A673 (cell line): ENCODE data around the gene TMEFF2. TPM values are rescaled to one million over a fixed set of nuclear protein-coding genes. Genes with fewer than 3 reads are reported as not detected.

Source experiments
- BruUV-seq: library from RNA; stranded (reverse); fragments of 400-500 nt; replicated peaks from 2 replicates; lab custom pipeline; 2021; lab: Mats Ljungman, UMichigan
- CTCF ChIA-PET: fragments of 300-600 bp; sonication (Branson Sonifier 250); formaldehyde crosslinking; loops from one replicate; lab custom pipeline; 2022; ENCODE audit warnings: antibody characterized with exemption; lab: Charles Lee
- POLR2A ChIA-PET: fragments of 300-600 bp; sonication (Branson Sonifier 250); formaldehyde crosslinking; loops from one replicate; lab custom pipeline; 2022; ENCODE audit warnings: antibody characterized with exemption; ENCODE audit not compliant: low non-redundant PET; lab: Charles Lee
- DNase-seq: peaks from one replicate; pipeline ENCODE4 v3.0.0-alpha.2; 2015; ENCODE audit warnings: low spot score
- H3K27ac ChIP-seq: fragments of 200-600 bp; sonication (generic); 2 replicates; pipeline ENCODE4 v1.5.1; 2016; ENCODE audit warnings: mixed run types, low read depth, mild to moderate bottlenecking, mixed read lengths, antibody characterized with exemption, low read length; ENCODE audit not compliant: poor library complexity, severe bottlenecking
- H3K27me3 ChIP-seq: fragments of 200-600 bp; sonication (generic); replicated peaks from 2 replicates; pipeline ENCODE4 v1.6.1; 2017; ENCODE audit warnings: mixed run types, low read depth, mild to moderate bottlenecking, mixed read lengths, antibody characterized with exemption, low read length; ENCODE audit not compliant: insufficient read depth, poor library complexity
- H3K36me3 ChIP-seq: fragments of 200-600 bp; sonication (generic); 2 replicates; pipeline ENCODE4 v1.6.1; 2016; ENCODE audit warnings: mixed run types, mild to moderate bottlenecking, mixed read lengths, antibody characterized with exemption, low read length; ENCODE audit not compliant: insufficient read depth, poor library complexity, severe bottlenecking
- H3K4me1 ChIP-seq: fragments of 200-600 bp; sonication (generic); 2 replicates; pipeline ENCODE4 v1.6.1; 2017; ENCODE audit warnings: mixed run types, mild to moderate bottlenecking, mixed read lengths, antibody characterized with exemption, low read length; ENCODE audit not compliant: insufficient read depth, poor library complexity, severe bottlenecking
- H3K4me3 ChIP-seq: fragments of 200-600 bp; sonication (generic); 2 replicates; pipeline ENCODE4 v1.5.1; 2016; ENCODE audit warnings: low read depth, mixed run types, mild to moderate bottlenecking, mixed read lengths, low read length; ENCODE audit not compliant: poor library complexity, severe bottlenecking
- H3K9me3 ChIP-seq: fragments of 200-600 bp; sonication (generic); 2 replicates; pipeline ENCODE4 v1.6.1; 2016; ENCODE audit warnings: mixed run types, low read depth, mild to moderate bottlenecking, mixed read lengths, antibody characterized with exemption, low read length; ENCODE audit not compliant: poor library complexity, severe bottlenecking
- CTCF ChIP-seq: fragments of 300-800, 200-600 bp; sonication (generic); conservative IDR thresholded peaks from 2 replicates; pipeline ENCODE4 v1.5.1; 2017; ENCODE audit warnings: low read depth, mild to moderate bottlenecking, antibody characterized with exemption, low read length, moderate library complexity, mixed read lengths
- EZH2 ChIP-seq: fragments of 200-600 bp; sonication (generic); IDR thresholded peaks from 2 replicates; pipeline ENCODE4 v1.6.1; 2017; ENCODE audit warnings: borderline replicate concordance, low read depth, mild to moderate bottlenecking, mixed read lengths, antibody characterized with exemption, low read length; ENCODE audit not compliant: poor library complexity, severe bottlenecking
- intact Hi-C: fragments of 100-400 bp; cut with micrococcal nuclease; formaldehyde crosslinking; loops from one replicate; pipeline ENCODE4 v1.10.0; 2022; ENCODE audit not compliant: unreplicated experiment
- total RNA-seq: library from RNA; stranded (reverse); gene quantifications from 2 replicates; pipeline ENCODE4 v1.2.3, GENCODE V29; 2021

The TMEFF2 gene
- total RNA-seq, 1 experiment from 2014 or later: 7.0 TPM

DNA sequence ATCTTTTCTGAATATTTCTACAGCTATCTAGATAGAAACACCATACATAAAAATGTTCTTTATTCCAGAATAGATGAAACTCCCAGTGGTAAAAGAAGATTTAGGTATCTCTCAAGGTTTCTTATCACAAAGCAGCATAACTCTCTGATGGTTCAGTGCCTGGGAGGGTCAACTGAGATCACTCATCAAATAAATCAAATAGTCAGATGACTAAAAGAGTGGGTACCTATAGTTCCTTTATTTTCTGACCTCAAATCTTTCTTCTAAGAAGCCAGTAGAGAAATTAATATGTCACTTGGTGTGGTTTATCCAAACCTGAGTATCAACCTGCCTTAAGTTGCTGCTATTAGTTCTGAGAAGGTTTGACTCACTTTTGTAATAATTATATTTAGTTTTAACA lies 120.9 kb downstream of the TMEFF2 start:
- no peaks in the 10 kb centered on the region for H3K27me3 ChIP-seq
- H3K4me3 ChIP-seq: no peak overlapping the region
- H3K27ac ChIP-seq: no peak overlapping the region
- no peak for DNase-seq
- CTCF ChIA-PET: no interaction called here
- H3K36me3 ChIP-seq: no peaks in the 10 kb centered on the region
- no peaks in the 10 kb centered on the region for H3K4me1 ChIP-seq
- intact Hi-C loops: no loop called here
- H3K9me3 ChIP-seq: no peaks in the 10 kb centered on the region
- TF ChIP-seq CTCF (no peak), EZH2 (no peak)
- POLR2A ChIA-PET: no interaction called here
- no TSS peak for BruUV-seq

GRCh38 chr2:192072778-192073177 lies 122.0 kb downstream of the TMEFF2 start:
- H3K9me3 ChIP-seq: no peaks in the 10 kb centered on the region
- H3K27me3 ChIP-seq: no peaks in the 10 kb centered on the region
- H3K36me3 ChIP-seq: no peaks in the 10 kb centered on the region
- H3K4me3 ChIP-seq: no peak overlapping the region
- no peaks in the 10 kb centered on the region for H3K4me1 ChIP-seq
- CTCF ChIA-PET: no interaction called here
- BruUV-seq: no TSS peak
- no peak for DNase-seq
- no peak for TF ChIP-seq CTCF
- TF ChIP-seq EZH2: no peak
- intact Hi-C loops: no loop called here
- POLR2A ChIA-PET: no interaction called here
- H3K27ac ChIP-seq: no peak overlapping the region

- no peaks in the 10 kb centered on the region for H3K4me1 ChIP-seq
- intact Hi-C loops: no loop called here
- no peak for TF ChIP-seq CTCF
- no peak for TF ChIP-seq EZH2
- no peaks in the 10 kb centered on the region for H3K27me3 ChIP-seq
- no TSS peak for BruUV-seq
- no peak overlapping the region for H3K4me3 ChIP-seq
- H3K9me3 ChIP-seq: no peaks in the 10 kb centered on the region
- ChIA-PET POLR2A (no interaction called here), CTCF (no interaction called here)
- no peak overlapping the region for H3K27ac ChIP-seq
- DNase-seq: no peak
- H3K36me3 ChIP-seq: no peaks in the 10 kb centered on the region
These were observed 122.5 kb downstream of the TMEFF2 start for GRCh38 chr2:192072261-192072660.
